Stimulated activated naive CD8-positive, alpha-beta T cell treated with anti-CD3 and anti-CD28 coated beads, Interleukin-15, Interleukin-2, amounts not matched to agents 100 U/mL and 50 U/mL, for 24 hours (primary cell): ENCODE measurements around the gene FHIT.

Experiments used
- ATAC-seq: fragments of 150-1000 bp; cut with Tn5 transposase; one replicate; pipeline ENCODE4 v1.10.0; 2021
- DNase-seq: peaks from one replicate; pipeline ENCODE4 v3.0.0; 2021

The FHIT gene

DNA sequence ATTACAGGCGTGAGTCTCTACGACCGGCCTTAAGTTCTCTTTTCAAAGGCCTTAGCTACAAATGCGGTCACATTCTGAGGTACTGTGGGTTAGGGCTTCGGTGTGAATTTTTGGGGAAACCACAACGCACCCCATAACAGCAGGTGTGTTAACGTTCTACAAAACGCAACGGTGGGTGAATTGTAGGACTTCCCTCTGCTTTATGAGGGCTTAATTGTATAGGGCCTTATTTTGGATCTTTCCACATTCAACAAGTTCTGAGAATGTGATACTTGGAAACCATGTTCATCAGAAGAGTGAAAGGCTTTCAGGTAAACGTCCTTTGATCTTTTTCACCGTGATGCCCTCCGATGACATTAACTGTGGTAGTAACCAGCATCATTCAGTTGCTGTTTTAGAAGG is 1202.8 kb downstream of the FHIT start:
- peak; percentile 70 for ATAC-seq
- DNase-seq, result peak; percentile 16

DNA sequence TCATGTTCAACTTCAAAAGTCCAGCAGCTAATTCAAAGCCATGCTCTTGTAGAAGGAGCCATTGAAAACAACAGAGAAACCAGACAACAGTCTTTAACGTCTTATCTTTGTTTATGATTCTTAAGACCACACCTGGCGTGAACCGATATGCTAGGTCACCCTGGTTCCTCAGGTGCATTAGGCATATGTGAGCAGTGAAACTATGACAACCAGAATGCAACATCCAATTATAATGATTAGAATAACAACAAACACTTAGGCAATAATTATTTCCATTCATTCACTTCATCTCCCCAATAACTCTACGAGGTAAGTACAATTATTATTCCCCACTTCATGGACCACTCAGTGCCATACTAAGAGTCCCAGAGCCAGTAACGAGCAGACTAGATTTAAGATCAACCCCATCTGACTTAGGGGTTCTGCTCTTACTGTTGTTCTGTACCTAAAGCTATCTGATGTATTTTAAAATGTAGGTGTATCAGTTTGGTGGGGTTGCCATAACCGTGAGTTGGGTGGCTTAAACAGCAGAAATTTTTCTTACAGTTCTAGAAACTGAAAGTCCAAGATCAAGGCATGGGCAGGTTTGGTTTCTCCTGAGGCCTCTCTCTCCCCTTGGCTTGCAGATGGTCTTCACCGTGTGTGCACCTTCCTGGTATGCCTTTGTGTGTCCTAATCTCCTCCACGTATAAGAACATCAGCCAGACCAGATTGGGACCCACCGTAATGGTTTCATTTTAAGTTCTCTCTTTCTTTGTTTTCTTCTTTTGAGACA is 1203.6 kb downstream of the FHIT start:
- DNase-seq (no peak), ATAC-seq (no peak)

DNA sequence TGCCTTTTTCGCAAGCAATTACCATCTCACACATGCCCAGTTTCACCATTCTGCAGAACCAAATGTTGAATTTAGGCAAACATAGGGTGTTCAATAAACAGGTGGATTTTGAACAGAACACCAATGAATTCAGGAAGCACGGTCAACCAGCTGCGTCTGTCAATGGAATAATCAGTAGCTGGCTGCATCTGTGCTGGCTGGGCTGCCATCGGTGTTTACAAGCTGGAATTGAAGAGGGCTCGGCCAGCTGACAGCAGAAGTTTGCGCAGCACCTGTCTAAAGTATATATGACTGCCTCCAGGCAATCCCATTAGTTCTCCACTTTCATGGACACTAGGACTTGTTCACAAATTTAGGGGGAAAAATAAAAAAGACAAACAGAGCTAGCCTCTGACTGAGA is 1205.0 kb downstream of the FHIT start:
- no peak for DNase-seq
- ATAC-seq, result no peak

DNA sequence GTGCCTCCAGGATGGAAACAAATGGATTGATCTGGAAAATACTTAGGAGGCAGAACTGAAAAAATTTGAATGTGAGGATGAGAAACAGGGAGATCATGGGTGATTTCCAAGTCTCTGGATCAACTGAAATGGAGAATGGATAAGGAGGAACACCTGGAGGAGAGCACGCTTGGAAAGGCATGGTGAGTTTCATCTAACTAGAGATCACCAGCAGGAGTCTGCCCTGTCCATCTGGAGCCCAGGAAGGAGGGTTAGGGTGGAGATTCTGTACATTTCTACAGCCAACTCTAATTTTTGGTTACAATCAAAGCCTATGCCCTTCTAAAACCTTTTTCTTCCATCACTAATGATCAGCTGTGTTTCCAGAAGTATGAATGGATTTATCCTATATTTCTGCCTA is 1205.6 kb downstream of the FHIT start:
- ATAC-seq (no peak), DNase-seq (no peak)

DNA sequence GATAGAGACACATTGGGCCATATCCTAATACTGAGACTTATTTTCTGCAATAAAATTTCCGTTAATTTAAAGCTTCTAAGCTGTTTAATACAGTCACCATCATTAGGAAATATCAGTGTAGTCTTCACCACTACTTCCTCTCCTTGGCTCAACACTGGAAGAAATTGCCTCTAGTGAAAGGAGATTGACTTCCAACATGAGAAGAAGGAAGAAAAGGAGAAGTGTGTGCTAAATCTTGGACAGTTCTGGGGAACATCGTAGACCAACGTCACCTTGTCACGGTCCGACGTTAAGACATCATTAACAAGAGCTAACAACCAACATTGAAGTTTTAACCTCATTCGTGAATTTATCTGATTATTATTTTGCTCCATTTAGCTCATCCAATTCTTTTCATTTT is 1214.4 kb downstream of the FHIT start:
- DNase-seq (no peak), ATAC-seq (no peak)

DNA sequence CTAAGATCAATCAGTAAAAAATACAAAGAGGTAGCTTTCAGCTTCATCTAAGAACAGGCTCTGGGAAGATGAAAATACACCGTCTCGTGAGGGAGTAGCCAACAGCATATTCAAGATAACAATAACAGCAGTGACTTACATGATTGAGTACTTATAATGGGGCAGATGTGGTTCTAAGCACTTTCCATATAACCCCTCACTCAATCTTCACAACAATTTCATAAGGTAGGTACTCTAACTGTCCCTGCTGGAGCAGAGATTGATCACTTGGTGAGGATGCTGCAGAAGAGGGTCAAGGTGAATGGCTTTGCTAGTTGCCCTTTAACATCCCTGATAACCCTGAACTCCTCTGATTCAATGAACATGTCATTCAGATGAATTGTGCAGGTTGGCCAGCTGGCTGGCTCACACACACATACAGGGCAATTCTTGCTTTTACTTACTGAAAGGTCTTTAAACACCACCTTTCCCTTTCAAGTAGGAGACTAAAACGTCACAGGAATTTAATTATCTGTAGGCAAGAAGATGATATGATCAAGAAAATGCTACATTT is 1217.3 kb downstream of the FHIT start:
- DNase-seq (no peak), ATAC-seq (no peak)

DNA sequence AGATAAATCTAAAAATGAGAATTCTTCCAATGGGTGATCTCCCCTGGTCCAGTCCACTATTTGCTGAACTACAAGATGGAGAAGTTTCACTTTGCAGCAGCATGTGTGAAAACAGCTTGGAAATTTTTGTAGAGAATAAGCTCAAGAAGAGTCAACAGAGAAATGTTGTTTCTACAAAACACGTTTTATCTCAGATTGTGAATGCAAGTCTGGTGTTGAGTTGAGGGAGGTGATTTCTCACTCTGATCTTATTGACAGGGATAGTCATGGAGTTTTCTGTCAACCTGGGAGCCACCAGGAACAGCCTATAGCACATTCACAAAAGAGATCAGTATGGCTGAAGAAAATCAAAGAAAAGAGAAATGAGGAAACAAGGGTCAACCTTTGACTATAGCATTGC is 1220.3 kb downstream of the FHIT start:
- ATAC-seq (no peak), DNase-seq (no peak)

DNA sequence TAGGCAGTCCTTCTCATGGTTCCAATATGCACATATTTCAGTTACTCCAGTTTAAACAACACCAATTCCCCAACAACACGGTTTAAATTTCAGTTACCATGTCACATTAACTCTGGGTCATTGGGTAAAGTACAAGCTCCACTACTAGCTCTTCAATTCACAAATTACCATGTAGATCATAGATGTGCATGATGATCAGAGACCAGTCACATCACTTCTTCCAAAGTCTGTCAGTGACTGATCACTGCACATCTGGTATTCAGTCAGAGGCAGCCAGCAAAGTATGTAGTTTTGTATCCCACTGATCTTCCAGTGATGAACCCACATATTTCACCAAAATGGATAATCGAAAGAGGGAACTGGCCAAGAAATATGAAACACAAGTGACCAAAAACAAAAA is 1223.0 kb downstream of the FHIT start:
- ATAC-seq, result no peak
- no peak for DNase-seq

DNA sequence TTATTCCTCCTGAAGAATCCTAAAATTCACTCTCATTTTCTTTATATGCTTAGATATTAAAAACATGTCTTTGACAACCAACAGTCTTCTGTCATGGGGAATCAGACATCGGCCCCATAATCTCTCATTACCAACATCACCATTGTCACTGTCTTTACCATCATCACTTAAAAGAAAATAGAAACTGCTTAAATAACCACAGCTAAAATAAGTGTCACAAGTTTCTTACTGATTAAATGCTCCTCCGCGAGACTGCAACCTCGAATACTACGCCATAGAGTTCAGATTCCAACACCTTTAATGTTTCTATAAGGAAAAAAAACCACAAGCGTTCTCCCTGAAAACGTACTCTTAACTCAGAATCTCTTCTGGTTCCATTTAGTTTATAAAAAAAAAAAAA is 1223.9 kb downstream of the FHIT start:
- DNase-seq, result no peak
- ATAC-seq, result no peak

DNA sequence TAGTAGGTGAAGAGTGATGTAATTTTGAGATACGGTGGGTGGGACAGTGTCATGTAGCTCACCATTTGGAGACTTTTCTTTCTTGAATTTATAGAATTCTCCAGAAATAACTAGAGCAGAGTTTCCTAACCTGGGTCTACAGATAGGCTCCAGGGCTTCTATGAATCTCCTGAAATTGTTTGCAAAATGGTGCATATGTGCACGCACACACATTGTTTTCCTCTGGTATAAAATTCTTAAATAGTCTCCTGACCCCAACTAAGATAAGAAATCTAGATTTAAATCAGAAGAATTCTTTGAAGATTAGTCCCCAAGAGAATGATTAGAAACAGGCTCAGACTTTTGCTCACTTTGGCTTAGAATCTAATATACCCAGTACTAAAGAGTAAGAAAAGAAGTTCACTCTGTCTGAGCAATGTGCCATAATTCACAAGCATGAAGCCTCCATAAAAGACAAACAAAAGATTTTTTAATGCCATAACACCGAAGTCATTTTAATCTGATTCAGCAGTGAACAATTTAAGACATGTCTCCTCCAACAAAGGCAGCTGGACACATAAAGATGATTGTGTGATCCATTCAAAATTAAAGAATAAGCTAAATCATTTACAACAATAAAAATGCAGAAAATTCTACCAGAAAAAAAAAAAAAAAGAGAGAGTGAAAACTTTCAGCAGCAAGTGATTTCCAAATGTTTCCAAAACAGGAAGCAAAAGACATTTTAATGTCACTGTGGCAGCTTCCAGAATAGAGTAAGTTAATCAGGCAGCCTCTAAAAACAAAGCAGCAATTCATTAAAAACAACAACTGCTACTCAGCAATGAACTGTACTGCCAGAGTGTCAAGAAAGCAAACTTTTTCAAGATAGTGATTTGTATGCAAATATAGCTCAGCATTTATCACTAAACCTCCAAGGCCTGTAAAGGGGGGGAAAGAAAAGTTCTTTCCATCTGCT is 1225.9 kb downstream of the FHIT start:
- DNase-seq (no peak), ATAC-seq (no peak)

DNA sequence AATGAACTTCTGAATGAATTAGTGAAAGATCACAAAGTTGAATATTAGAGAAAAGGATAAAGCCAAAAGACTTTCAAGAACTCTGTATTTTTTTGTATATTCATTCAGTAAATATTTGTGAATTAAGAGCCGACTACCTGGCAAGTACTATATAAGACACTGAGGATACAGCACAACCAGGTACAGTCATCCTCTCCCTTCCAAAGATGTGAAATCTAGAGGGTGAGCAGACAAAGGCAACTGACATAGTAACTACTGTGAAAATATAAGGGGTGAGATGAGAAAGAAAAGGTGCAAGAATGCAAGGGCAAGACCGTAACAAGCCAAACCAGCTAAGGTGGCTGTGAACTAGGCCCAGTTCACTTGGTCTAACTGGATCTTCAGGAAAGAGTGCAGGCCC is 1226.9 kb downstream of the FHIT start:
- ATAC-seq, result no peak
- no peak for DNase-seq

DNA sequence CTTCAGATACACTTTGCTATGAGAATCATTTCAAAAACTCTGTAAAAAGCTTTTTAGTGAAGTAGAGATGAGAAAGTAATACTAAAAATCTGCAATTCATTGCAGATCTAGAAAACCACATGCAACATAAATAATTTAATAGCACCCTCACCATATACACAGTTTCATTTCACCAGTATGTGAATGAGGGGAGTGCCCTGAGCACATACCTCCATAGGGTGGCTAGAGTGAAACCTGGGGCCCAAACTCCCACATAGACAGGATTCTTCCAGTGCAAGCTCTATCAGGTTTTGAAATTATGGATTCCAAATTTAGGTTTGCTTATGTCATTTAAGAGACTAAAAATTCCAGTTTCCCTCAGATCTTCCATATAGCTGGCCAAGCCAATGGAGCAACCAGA is 1228.1 kb downstream of the FHIT start:
- no peak for ATAC-seq
- no peak for DNase-seq

DNA sequence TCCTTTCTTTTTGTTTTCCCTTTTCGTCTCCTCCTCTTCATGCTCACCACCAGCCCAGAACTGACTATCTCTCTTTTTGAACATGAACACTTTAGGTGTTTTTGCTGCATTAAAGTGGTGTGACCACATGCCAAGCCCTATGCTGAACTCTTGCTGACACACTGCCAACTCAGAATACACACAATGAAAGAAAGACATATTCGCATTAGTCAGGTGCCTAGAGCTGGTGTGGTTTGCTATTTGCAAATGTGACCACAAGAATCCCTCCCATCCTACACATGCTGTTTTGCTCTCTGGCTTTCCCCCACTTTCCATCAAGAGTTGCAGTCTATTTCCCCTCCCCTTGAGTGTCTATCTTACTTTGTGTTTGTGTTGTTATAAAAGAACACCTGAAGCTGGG is 1233.6 kb downstream of the FHIT start:
- peak; percentile 41 for DNase-seq
- peak; percentile 97 for ATAC-seq

DNA sequence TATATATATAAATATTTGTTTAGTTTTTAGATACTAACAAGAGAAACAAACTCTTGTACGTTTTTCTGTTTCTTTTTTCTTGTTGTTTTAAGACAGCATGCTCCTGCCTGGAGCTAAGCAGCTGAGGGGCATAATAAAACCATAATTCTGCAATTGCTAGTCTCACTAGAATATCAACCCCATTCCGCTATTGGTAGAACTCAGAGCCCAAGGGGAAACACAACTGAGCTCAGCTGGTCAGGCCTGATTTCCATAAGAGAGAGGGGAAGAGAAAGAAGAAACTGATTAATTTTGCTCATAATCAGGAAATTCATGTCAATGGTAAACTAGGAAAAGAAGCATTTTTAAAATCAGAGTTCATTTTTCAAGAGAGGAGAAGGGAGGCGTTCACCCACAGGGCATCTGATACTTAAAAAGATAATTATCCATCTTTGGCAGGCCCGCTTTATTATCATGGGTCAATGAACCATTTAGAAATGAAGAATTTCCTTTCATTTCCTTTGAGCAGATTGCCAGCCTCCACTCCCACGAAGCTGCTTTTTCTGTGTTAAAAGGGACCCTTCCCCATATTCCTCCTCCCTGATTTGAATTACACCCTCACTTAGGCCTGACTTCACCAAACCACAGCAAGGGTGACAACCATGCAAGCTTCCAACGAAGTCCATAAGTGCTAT is 1236.1 kb downstream of the FHIT start:
- DNase-seq (no peak), ATAC-seq (no peak)

DNA sequence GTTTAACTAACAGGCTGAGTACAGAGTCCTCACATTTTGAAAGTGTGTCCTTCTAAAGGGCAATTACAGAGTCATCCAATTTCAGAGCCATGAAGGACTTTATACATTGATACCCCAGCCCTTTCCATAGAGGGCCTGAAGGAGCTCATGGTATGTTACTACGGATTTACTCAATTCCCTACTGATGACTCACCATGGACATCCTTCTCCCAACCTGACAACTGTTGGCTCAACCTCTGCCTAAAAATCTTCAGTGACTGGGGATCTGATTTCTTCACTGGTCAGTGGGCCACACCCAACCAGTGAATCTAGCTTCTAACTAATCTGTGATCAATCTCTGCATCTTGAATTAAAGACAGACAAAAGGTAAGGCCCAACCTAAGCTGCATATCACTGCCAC is 1238.0 kb downstream of the FHIT start:
- ATAC-seq, result no peak
- no peak for DNase-seq

DNA sequence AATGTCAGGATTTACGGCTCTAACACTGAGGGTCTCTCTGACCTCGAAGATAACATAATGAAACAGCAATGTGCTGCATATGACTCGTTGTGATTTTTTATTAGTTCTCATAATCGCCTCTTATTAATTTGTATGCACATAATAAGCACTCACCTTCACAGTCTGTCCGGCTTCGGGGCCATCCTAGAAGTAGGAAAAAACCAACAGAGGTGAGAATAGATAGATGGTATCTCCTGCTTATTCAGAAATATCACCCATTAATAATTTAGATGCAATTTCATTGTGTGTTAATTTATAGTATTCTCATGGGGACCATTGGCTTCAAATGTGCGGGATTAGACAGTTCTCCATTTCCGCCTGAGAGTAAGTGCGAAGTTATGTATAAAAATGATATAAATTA is 1240.0 kb downstream of the FHIT start:
- no peak for ATAC-seq
- no peak for DNase-seq

DNA sequence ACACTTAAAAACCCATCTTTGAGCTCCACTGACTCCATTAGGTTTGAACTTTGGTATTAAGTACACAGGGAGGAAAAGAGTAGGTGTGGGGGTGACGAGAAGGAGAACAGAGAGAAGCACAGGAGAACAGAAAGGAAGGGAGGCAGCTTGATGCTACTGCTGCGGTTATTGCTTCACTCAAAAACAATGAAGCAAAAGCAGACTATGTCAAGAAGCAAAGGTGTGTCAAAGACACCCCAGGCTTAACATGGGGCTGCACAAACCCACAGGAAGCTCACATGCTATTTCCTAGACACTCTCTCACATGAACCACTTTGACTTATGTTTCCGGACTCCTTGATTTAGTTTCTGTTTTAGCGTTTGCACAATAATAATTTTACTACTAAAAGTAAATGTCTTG is 1240.5 kb downstream of the FHIT start:
- DNase-seq, result peak; percentile 35
- ATAC-seq, result peak; percentile 97

DNA sequence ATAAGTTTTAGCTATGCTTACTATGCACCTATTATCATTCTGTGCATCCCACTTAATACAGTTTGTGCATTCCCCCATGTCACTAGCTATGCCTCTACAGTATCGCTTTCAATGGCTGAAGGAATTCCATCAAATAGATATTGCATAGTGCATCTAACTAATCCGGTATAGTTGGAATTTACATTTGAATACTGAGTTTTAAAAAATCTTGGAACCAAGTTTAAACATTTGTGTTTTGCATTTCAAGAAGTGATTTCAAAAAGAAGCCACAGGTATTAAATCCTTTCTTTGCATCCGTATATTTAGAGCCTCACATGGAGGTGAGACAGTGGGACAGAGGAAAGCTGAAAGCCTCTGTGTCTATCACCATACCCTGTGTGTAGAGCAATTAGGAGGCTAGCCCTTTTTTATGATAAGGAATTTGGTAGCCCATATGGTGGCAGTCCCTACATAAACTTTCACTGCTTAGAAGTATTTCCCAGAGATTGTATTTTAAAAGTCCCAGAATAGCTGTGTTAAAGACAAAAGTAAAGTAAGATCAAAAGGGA is 1241.2 kb downstream of the FHIT start:
- DNase-seq (no peak), ATAC-seq (no peak)

DNA sequence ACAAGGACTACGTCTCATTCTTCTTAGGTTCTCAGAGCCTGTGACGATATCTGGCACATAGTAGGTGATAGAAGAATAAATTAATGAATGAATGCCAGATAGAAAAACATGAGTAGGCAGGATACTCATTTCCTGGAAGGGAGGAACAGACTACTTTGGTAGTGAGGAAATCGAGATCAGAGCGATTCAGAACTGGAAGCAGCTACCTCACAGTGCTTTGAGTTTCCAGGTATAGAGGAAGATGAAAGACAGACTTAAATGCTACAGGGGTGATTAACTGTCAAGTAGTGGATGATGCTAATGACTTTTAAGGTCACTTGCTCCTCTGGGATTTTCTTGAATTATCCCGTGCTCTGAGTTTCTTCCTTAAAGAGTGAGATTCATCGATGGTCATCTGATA is 1249.9 kb downstream of the FHIT start:
- no peak for ATAC-seq
- no peak for DNase-seq

DNA sequence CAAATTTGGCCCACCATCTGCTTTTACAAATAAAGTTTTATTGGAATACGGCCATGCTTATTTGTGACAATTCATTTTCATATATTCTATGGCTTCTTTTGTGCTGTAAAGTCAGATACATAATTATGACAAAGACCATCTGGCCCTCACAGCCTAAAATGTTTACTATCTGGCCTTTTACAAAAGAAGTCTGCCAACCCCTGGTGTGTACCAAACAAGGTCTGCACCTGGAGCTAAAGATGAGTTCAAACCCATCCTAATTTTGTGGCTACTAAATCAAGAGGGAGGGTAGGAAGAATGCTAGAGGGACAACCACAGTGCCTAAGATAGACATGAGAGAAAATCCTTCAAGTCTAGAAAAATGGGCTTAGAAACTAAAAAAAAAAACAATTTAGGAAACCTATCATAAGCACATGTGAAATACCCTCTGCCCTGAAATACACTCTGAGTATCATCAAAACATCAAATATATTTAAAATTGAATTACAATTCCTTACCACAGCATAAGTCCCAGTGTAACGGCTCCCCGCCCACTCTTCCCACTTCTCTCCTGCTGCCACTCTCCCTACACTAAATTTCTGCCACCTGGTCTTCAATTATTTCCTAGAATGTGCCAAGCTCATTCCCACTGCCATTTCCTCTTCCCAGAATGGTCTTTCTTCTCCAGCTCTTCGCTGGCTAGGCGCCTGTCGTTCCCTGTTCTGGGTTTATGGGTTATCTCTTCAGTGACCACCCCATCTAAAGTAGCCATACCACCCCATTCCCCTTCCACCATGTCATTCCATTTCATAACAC is 1250.7 kb downstream of the FHIT start:
- DNase-seq, result no peak
- no peak for ATAC-seq

DNA sequence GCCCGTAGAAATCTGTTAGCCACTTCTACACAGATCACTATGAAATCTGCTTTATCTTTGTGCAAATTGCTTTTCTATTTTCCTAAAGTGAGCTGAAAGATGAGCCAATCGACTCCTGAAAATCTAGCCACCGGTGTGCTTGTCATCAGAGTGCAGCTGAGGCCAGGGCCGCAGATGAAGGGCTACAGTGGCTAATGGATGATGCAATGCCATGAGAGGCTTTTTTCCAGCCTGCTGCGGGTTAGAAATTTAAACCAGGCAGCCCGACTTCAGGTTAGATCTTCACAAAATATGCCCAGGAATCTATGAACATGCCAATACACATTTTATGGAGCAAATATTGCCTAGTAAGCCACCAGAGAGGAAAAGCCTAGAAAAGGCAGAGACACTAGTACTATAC is 1253.2 kb downstream of the FHIT start:
- no peak for DNase-seq
- no peak for ATAC-seq

DNA sequence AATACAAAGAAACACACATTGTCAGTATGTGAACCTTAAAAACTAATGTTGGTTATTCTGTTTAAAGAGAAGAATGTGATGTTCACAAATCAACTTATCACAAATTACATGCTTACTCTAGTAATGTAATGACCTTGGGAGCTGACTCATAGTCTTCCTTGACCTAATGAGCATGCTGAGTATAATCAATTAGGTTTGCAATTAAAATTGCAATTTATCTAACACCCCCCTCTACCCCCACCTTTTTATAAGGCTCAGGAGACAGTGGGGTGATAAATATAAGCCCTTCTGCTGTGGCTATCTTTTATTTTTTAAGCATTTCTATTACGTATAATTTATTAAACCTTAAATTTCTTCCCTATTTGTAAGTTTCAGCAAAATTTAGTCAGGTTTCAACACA is 1253.7 kb downstream of the FHIT start:
- DNase-seq, result no peak
- ATAC-seq, result no peak
